A549 (cell line): Measurements from ENCODE around the gene MKNK1. TPM values are rescaled to one million over a fixed set of nuclear protein-coding genes. Genes with fewer than 3 reads are reported as not detected.

Experiments used
- ATAC-seq, 2 experiments: fragments of 200-7000 bp in 1 of 2; fragments of >200 bp in 1 of 2; cut with Nextera tagmentation in 1 of 2; cut with Tn5 transposase in 1 of 2; 3 replicates each; pipeline versions ENCODE4 v1.8.0 to v1.9.1; 2018 to 2020; ENCODE audit warnings: mild to moderate bottlenecking in 1 of 2, moderate library complexity in 1 of 2
- CTCF ChIA-PET: fragments of 300-600 bp; sonication (Branson Sonifier 250); formaldehyde crosslinking; extraction: SDS; loops from one replicate; lab custom pipeline; 2021; ENCODE audit warnings: antibody characterized with exemption, inconsistent platforms; lab: Yijun Ruan, JAX
- POLR2A ChIA-PET: fragments of 350-600 bp; formaldehyde crosslinking; extraction: SDS; loops from one replicate; lab custom pipeline; 2021; ENCODE audit warnings: antibody characterized with exemption, inconsistent platforms; lab: Yijun Ruan, JAX
- DNase-seq, 2 experiments: peaks; one replicate each; pipeline versions ENCODE4 v3.0.0 to v3.0.0-alpha.2; 2011 to 2016; ENCODE audit warnings: low read depth in 1 of 2, low spot score in 1 of 2
- FAIRE-seq: peaks from 2 replicates; lab custom pipeline; 2011; peaks lifted over from hg19 to GRCh38; lab: Jason Lieb, UNC
- H3K27ac ChIP-seq, 2 experiments: fragments of >200 bp; sonication (Bioruptor Twin); formaldehyde crosslinking; 3 replicates each; pipeline ENCODE4 v1.5.1; 2016 to 2017
- H3K4me1 ChIP-seq: fragments of >200 bp; sonication (Bioruptor Twin); formaldehyde crosslinking; 3 replicates; pipeline ENCODE4 v1.6.1; 2016
- H3K4me2 ChIP-seq: fragments of >200 bp; sonication (Bioruptor Twin); formaldehyde crosslinking; 3 replicates; pipeline ENCODE4 v1.6.1; 2016
- H3K4me3 ChIP-seq: fragments of >200 bp; sonication (Bioruptor Twin); formaldehyde crosslinking; 3 replicates; pipeline ENCODE4 v1.5.1; 2016
- H3K9me3 ChIP-seq: fragments of >200 bp; sonication (Bioruptor Twin); formaldehyde crosslinking; 3 replicates; pipeline ENCODE4 v1.6.1; 2016
- ATOH8 ChIP-seq: fragments of 250-450 bp; sonication (Bioruptor Pico); IDR thresholded peaks from 2 replicates; pipeline ENCODE4 v1.5.0; 2020; ENCODE audit warnings: low read depth, mild to moderate bottlenecking, moderate library complexity
- BCL3 ChIP-seq: fragments of >200 bp; sonication (Bioruptor Twin); formaldehyde crosslinking; IDR thresholded peaks from 3 replicates; pipeline ENCODE4 v1.6.1; 2016
- BHLHE40 ChIP-seq: IDR thresholded peaks from 2 replicates; pipeline ENCODE4 v1.6.1; 2012; ENCODE audit warnings: low read depth, low read length, inconsistent platforms
- E2F6 ChIP-seq: IDR thresholded peaks from 2 replicates; pipeline ENCODE4 v1.6.1; 2012; ENCODE audit warnings: low read depth, borderline replicate concordance
- EHF ChIP-seq: fragments of 250-450 bp; sonication (Bioruptor Pico); IDR thresholded peaks from 2 replicates; pipeline ENCODE4 v1.5.0; 2020; ENCODE audit warnings: mild to moderate bottlenecking
- EHMT2 ChIP-seq: fragments of 200-600 bp; sonication (generic); IDR thresholded peaks from 2 replicates; pipeline ENCODE4 v1.6.1; 2016; ENCODE audit warnings: antibody characterized with exemption, low read depth, mild to moderate bottlenecking, moderate library complexity
- EP300 ChIP-seq, 2 experiments: fragments of >200 bp; sonication (Bioruptor Twin); formaldehyde crosslinking; IDR thresholded peaks; 2 replicates in 1 of 2; 3 replicates in 1 of 2; pipeline ENCODE4 v1.6.1; 2016 to 2017
- FOSB ChIP-seq: fragments of 250-450 bp; sonication (Bioruptor Pico); IDR thresholded peaks from 2 replicates; pipeline ENCODE4 v1.5.0; 2020; ENCODE audit warnings: mild to moderate bottlenecking, moderate library complexity
- FOXS1 ChIP-seq: fragments of 250-450 bp; sonication (Bioruptor Pico); IDR thresholded peaks from 2 replicates; pipeline ENCODE4 v1.5.0; 2020; ENCODE audit warnings: mild to moderate bottlenecking, moderate library complexity
- GATA3 ChIP-seq: IDR thresholded peaks from 2 replicates; pipeline ENCODE4 v1.6.1; 2012; ENCODE audit warnings: borderline replicate concordance
- HDAC2 ChIP-seq: fragments of 200-600 bp; sonication (generic); IDR thresholded peaks from 2 replicates; pipeline ENCODE4 v1.6.1; 2016
- HEYL ChIP-seq: fragments of 250-450 bp; sonication (Bioruptor Pico); IDR thresholded peaks from 2 replicates; pipeline ENCODE4 v1.8.0; 2021; ENCODE audit warnings: mild to moderate bottlenecking, moderate library complexity
- HMGXB4 ChIP-seq: fragments of 250-450 bp; sonication (Bioruptor Pico); IDR thresholded peaks from 2 replicates; pipeline ENCODE4 v1.5.0; 2021; ENCODE audit warnings: mild to moderate bottlenecking, moderate library complexity, borderline replicate concordance
- HOXA7 ChIP-seq: fragments of 250-450 bp; sonication (Bioruptor Pico); IDR thresholded peaks from 2 replicates; pipeline ENCODE4 v1.5.0; 2020; ENCODE audit warnings: mild to moderate bottlenecking, moderate library complexity
- MAFK ChIP-seq: fragments of 450-650 bp; IDR thresholded peaks from 2 replicates; pipeline ENCODE4 v1.6.1; 2014; ENCODE audit not compliant: partially characterized antibody
- MAX ChIP-seq: IDR thresholded peaks from 2 replicates; pipeline ENCODE4 v1.6.1; 2012
- NFE2L2 ChIP-seq: fragments of 150-350 bp; conservative IDR thresholded peaks from 2 replicates; pipeline ENCODE4 v1.6.1; 2014; ENCODE audit warnings: low read length
- POLR2AphosphoS2 ChIP-seq: conservative IDR thresholded peaks from 2 replicates; pipeline ENCODE4 v1.6.1; 2012; ENCODE audit warnings: low read length, improper control_type of control experiment, inconsistent platforms
- REST ChIP-seq: fragments of 200-600 bp; sonication (generic); IDR thresholded peaks from 2 replicates; pipeline ENCODE4 v1.6.1; 2016; ENCODE audit warnings: antibody characterized with exemption, mild to moderate bottlenecking, moderate library complexity
- RFX5 ChIP-seq: fragments of 450-650 bp; IDR thresholded peaks from 2 replicates; pipeline ENCODE4 v1.7.1; 2014; ENCODE audit warnings: antibody characterized with exemption, mild to moderate bottlenecking, moderate library complexity
- RNF2 ChIP-seq: fragments of 200-600 bp; sonication (generic); IDR thresholded peaks from 2 replicates; pipeline ENCODE4 v1.6.1; 2016; ENCODE audit warnings: low read depth, mild to moderate bottlenecking, antibody characterized with exemption, moderate library complexity, borderline replicate concordance
- SREBF2 ChIP-seq: fragments of 450-650 bp; IDR thresholded peaks from 2 replicates; pipeline ENCODE4 v1.6.1; 2014; ENCODE audit warnings: mild to moderate bottlenecking, moderate library complexity
- TFCP2L1 ChIP-seq: fragments of 250-450 bp; sonication (Bioruptor Pico); IDR thresholded peaks from 2 replicates; pipeline ENCODE4 v1.5.0; 2021; ENCODE audit warnings: mild to moderate bottlenecking
- TP53 ChIP-seq: fragments of 250-450 bp; sonication (Bioruptor Pico); IDR thresholded peaks from 2 replicates; pipeline ENCODE4 v1.5.0; 2021; ENCODE audit warnings: mild to moderate bottlenecking, moderate library complexity
- USF2 ChIP-seq: fragments of 450-650 bp; IDR thresholded peaks from 2 replicates; pipeline ENCODE4 v1.6.1; 2014; ENCODE audit warnings: antibody characterized with exemption
- ZFP36 ChIP-seq: fragments of 450-650 bp; IDR thresholded peaks from 2 replicates; pipeline ENCODE4 v1.6.1; 2014; ENCODE audit warnings: borderline replicate concordance; ENCODE audit not compliant: partially characterized antibody
- ZSCAN20 ChIP-seq: fragments of 250-450 bp; sonication (Bioruptor Pico); IDR thresholded peaks from 2 replicates; pipeline ENCODE4 v1.8.0; 2022; ENCODE audit warnings: mild to moderate bottlenecking, moderate library complexity
- WGBS: methylation state at CpG from one replicate; pipeline ENCODE4 v1.1.6; 2017; ENCODE audit errors: missing lambda C conversion rate; 5-methylcytosine and 5-hydroxymethylcytosine counted together
- polyA plus RNA-seq, 4 experiments: library from polyadenylated mRNA; depleted of rRNA in 3 of 4; stranded (reverse); fragments of >200 nt; fragmentation: RNase III in 1 of 4; extraction: RNeasy Plus Mini Kit Qiagen cat#74134 plus additional on column Dnase treatment in 1 of 4; gene quantifications; 2 replicates in 3 of 4; 3 replicates in 1 of 4; pipeline ENCODE4 v1.2.3, GENCODE V29; 2011 to 2017

Gene MKNK1
- polyA plus RNA-seq, 2 of the 4 experiments (the other 2 are of a cell fraction): 20.8 to 28.4 TPM

GRCh38 chr1:46576596-46576995 lies 27.5 kb downstream of the MKNK1 start:
- Histone ChIP-seq H3K9me3 (no peaks in the 10 kb centered on the region), H3K27ac (no peak overlapping the region), H3K4me3 (no peak overlapping the region), H3K4me1 (no peaks in the 10 kb centered on the region), H3K4me2 (no peak overlapping the region)
- POLR2A ChIA-PET: no interaction called here
- CTCF ChIA-PET: interaction anchor here (1.5 kb wide), 1 partner anchor 39 kb away, joined by 4 read pairs; no protein-coding TSS in a partner anchor
- no peak for DNase-seq
- ATAC-seq: no peak
- TF ChIP-seq EHF (no peak), HEYL (no peak), REST (no peak), EP300 (IDR thresholded peaks at IDR 0.05) (no peak), SREBF2 (no peak), TP53 (no peak), FOXS1 (CRISPR knock-in tag) (no peak), BHLHE40 (no peak), RNF2 (no peak), EHMT2 (no peak), NFE2L2 (no peak)
- 79% methylated on average over 6 of the region's 6 CpGs for WGBS
- no peak for FAIRE-seq

- no peak for TF ChIP-seq POLR2AphosphoS2
- no peak for TF ChIP-seq EHF
- no peak for TF ChIP-seq ZFP36
- no peak for TF ChIP-seq ZSCAN20 (CRISPR knock-in tag)
- TF ChIP-seq USF2: no peak
- TF ChIP-seq GATA3: no peak
- no peak for TF ChIP-seq TFCP2L1 (CRISPR knock-in tag)
- TF ChIP-seq HDAC2: no peak
- no peak for TF ChIP-seq MAFK
- TF ChIP-seq RFX5: no peak
- no peak for TF ChIP-seq E2F6
- no peak for TF ChIP-seq SREBF2
- TF ChIP-seq EP300 (IDR thresholded peaks at IDR 0.05): no peak
- no peak for TF ChIP-seq MAX
- TF ChIP-seq HOXA7 (CRISPR knock-in tag): no peak
- no peak for TF ChIP-seq BCL3
- TF ChIP-seq FOSB (CRISPR knock-in tag): no peak
- TF ChIP-seq HMGXB4: no peak
- no peak for TF ChIP-seq ATOH8 (CRISPR knock-in tag)
- ChIA-PET POLR2A (no interaction called here), CTCF (no interaction called here)
- WGBS: 86% methylated on average over 3 of the region's 3 CpGs
- FAIRE-seq: no peak
- Histone ChIP-seq H3K9me3 (no peaks in the 10 kb centered on the region), H3K27ac (no peak overlapping the region), H3K4me1 (no peaks in the 10 kb centered on the region), H3K4me3 (no peak overlapping the region), H3K4me2 (no peak overlapping the region)
- no peak for DNase-seq
- no peak for ATAC-seq
Measured at GRCh38 chr1:46575778-46576177, 28.3 kb downstream of the MKNK1 start.
